ENCODE measurements around the gene NPL. TPM values are rescaled to one million over a fixed set of nuclear protein-coding genes. Genes with fewer than 3 reads are reported as not detected.

NPL gene
- total and polyA plus RNA-seq, 2 of the 13 experiments (the other 11 are each of a cell fraction or from before 2014, with no cell fraction given) = 0.03 to 0.04 TPM

GRCh38 chr1:182785181-182785580, 4.4 kb upstream of the NPL start (continued):
- no peak for TF ChIP-seq KIAA2018 (CRISPR knock-in tag; IDR thresholded peaks at IDR 0.05; ENCODE audit: borderline replicate concordance)
- TF ChIP-seq ZIK1 (CRISPR knock-in tag; IDR thresholded peaks at IDR 0.05; ENCODE audit: borderline replicate concordance, low read depth) = no peak
- no peak for TF ChIP-seq RERE (CRISPR knock-in tag; IDR thresholded peaks at IDR 0.05; ENCODE audit: low read depth)
- no peak for TF ChIP-seq ZNF713 (CRISPR knock-in tag; IDR thresholded peaks at IDR 0.05)

Data from HepG2 (cell line).